HG03175 (cell line): ENCODE data around the gene DNAJC18.
"Not testable (repeated sequence)": the region's sequence is repeated elsewhere in the genome, so short reads cannot be mapped to it uniquely, and the experiment has no call there.

Source experiments
- ATAC-seq: cut with Tn5 transposase; IDR thresholded peaks from one replicate; pipeline ENCODE4 v1.9.1; 2021; ENCODE audit warnings: mild to moderate bottlenecking, moderate library complexity; ENCODE audit not compliant: unreplicated experiment

Gene DNAJC18

DNA sequence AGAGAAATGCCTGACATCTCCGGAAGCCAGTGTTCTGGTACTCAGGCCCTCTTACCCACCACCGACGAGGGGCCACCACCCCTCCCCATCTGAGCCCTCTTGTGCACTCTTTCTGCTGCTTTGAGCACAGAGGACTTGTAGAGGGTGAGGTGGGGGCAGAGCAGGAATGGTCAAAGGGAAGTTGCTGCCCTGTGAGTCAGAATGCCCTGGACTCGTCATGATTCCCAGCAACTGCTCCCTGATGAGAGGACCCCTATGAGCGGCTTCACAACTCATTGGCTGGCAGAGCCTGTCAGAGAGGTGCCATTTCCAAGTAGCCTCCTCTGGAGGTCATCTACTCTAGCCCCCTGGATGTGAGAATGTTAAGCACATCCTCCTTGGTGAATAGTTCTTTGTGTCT, 22.4 kb upstream of the DNAJC18 start:
- ATAC-seq: no peak

DNA sequence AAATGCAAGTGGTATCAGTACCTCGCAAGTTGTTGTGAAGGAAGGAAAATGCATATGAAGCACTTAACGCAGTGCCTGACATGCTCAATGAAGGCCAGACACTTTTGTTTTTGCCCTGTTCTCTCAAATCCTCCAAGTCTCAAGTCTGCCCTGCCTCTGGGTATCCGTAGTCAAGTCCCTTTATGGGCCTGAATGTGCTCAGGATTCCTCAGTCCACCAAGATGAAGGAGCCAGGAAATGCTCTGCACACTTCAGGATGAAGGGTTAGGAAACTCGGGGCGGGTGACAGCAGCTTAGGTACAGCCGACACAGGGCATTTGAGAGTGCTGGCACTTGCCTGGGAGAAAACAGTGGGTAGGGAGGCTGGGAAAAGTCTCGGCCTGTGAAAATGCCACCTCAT, 21.9 kb upstream of the DNAJC18 start:
- no peak for ATAC-seq

DNA sequence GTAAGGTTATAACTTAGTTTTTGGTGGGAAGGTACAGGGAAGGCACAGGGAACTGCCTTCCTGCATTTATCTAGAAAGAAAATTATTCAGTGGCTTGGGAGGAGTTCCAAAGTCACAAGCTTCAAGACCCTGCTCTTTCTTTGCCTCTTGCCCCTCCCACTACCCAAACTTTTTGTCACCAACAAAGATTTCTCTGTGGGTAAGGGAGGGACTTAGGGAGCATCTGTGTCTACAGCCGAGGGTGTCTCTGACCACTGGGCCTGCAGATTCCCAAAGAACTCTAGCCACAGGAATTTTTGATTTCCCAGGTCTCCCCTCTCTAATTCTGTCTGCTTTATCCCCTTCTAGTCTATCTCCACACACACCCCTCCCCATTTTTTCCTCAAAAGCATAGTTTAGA, 21.1 kb upstream of the DNAJC18 start:
- no peak for ATAC-seq

DNA sequence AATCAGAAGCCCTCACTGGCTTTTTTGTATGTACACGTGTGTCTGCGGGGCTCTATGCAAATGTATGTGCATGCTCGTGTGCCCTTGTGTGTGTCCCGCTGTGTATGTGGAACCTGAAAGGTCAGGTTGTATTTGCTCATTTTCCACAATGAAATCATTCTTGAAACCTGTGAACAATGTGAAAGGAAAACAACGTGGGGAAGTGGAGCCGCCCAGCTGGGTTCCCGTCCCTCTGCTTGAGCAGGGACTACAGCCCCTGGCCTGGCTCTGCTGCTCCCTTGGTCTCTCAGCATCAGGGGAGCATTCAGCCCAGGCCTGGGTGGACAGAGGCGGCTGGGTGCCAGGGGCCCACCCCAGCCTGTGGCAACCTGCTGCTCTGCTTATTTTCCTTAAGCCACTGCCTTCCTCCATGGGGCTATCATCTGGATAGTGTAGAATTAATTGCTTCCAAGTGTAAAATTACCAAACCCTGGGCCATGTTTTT, 20.2 kb upstream of the DNAJC18 start:
- ATAC-seq: peak; percentile 27

DNA sequence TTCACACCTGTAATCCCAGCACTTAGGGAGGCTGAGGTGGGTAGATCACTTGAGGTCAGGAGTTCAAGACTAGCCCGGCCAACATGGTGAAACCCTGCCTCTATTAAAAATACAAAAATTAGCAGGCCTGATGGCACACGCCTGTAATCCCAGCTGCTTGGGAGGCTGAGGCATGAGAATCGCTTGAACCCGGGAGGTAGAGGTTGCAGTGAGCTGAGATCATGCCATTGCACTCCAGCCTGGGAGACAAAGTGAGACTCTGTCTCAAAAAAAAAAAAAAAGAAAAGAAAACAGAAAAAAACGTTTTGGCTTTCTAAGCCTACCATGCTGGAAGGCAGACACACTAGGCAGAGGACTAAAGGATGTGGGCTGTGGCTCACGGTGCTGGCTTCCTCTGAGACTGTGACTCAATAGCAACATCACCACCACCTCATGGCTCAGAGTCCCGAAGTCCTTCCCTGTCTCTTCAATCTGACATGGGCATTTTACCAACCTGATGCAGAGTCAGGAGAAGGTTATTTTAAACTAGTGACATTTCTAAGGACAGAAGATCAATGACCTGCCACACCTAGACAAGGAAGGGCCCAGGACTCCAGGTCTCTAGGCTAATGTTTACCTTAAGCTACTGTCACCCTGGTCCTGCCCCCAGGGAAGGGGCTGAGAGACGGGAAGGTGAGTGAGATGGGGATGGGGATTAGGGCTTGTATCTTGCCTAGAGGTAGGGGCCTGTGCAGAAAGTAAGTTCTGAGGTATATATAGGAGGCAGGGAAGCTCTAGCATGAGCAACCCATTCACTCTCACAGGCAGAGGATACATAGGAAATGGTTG, 19.5 kb upstream of the DNAJC18 start:
- peak; percentile 75 for ATAC-seq

DNA sequence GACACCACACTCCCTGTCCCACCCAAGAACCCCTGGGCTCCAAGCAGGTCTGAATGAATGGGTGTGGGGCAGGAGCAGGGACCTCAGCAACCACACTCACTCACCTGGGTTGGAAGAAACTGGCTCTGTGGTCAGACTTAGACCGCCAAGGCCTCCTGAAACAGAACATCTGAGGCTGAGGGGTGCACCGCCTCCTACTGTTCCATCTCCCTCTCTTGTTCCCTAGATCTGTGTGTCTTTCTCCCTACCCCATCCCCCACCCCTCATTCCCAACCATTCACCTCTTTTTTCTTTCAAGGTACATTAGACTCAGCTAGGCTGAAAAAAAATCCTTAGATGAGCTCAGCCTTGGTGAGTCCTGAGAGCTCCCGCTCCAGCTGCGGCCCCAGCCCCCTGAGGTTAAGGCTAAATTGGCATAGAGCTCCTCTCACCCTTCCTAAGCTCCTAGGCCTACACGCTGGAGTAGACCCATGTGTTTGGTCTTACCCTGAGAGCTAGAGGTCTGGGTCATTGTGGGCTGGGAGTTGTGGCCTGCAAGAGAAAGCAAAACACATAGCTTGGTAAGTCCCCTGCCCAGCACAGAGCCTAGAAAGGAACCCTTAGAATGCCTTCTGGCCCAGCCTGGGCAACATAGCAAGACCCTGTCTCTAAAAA, 18.5 kb upstream of the DNAJC18 start:
- no peak for ATAC-seq

DNA sequence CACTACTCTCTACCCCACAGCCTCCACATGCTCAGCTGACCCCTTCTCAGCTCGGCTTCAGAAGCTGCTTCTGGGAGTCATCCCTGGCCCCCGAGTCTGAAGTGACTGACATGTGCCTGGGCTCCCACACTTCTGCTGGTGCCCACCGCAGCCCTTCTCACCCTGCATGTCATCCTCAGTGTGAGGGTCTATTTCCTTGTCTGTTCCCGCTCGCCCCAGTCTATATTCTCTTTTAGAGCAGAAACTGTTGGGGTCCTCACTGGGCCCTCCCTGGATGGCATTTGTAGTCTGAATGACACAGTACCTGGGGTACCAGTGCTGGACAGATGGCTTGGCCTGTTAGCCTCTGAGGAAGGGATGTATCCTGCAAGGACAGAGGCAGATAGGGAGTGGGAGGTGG, 17.9 kb upstream of the DNAJC18 start:
- ATAC-seq: no peak

DNA sequence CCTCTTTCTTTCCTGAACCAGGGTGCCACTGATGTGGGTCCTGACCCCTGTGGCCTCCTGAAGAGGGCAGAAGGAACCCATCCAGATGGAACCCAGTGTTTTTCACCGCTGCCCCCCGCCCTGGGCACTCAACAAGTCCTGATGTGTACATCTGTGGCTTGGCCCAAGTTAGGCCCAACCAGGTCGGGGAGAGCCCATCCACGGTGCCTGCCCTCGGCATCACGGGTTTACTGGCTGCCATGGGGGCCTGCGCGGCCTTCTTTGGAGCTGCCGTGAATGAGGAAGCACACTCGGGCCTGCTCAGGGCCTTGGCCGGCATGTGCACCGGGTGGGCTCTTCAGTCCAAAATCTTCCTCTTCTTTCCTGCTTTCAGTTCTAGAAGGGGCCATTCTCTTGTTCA, 17.5 kb upstream of the DNAJC18 start:
- no peak for ATAC-seq

DNA sequence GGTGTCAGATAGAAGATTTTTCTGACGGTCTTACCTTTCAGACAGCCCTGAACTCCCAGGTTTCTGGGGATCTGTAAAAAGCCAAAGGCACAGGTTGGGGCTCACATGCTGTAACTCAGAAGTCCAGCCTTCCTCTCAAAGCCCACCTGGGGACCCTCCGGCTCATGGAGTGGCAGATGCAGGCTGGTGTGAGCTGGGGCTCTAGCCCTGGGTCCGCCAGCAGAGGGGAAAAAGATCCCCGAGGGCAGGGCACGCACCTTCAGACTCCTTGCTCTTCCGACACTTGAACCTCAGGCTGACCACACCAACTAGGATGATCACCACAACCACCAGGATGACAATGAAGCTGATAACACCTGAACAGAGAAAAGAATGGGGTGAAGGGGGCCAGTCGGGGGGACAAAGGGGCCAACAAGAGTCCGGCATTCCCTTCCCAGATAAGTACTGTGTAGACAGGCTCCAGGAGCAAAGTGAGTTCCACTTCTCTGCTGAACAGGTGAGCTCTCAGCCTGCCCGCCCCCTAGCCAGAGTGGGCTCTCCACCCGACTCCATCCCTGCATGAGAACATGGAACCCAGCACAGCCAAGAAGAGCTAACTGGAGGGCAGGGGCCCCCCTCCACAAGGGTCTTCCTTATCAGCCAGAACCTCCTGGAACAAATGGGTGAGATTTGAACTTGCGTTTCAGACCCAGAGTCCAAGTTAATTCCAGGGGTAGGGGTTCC, 15.4 kb upstream of the DNAJC18 start:
- no peak for ATAC-seq

DNA sequence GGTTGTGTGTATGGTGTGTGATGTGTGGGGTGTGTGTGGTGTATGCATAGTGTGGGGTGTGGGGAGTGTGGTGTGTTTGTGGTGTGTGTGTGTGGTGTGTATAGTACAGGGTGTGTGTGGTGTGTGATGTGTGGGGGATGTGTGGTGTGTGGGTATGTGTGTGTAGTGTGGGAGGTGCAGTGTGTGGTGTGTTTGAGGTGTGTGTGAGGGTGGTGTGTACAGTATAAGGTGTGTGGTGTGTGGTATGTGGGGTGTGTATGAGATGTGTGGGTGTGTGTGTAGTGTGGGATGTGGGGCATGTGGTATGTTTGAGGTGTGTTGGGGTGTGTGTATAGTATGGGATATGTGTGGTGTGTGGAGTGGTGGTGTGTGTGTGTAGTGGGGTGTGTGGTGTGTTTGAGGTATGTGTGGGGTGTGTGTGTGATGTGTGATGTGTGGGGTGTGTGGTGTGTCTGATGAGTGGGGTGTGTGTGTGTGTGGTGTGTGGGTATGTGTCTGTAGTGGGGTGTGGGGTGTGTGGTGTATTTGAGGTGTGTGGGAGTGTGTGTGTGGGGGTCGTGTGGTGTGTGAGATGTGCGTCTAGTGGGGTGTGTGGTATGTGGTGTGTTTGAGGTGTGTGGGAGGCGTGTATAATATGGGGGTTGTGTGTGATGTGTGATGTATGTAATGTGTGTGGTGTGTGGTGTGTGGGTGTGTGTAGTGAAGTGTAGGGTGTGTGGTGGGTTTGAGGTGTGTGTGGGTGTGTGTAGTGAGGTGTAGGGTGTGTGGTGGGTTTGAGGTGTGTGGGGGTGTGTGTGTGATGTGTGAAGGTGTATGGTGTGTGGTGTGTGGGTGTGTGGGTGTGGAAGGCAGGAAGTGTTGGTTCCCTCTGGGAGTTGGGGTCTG, 14.6 kb upstream of the DNAJC18 start:
- no peak for ATAC-seq

DNA sequence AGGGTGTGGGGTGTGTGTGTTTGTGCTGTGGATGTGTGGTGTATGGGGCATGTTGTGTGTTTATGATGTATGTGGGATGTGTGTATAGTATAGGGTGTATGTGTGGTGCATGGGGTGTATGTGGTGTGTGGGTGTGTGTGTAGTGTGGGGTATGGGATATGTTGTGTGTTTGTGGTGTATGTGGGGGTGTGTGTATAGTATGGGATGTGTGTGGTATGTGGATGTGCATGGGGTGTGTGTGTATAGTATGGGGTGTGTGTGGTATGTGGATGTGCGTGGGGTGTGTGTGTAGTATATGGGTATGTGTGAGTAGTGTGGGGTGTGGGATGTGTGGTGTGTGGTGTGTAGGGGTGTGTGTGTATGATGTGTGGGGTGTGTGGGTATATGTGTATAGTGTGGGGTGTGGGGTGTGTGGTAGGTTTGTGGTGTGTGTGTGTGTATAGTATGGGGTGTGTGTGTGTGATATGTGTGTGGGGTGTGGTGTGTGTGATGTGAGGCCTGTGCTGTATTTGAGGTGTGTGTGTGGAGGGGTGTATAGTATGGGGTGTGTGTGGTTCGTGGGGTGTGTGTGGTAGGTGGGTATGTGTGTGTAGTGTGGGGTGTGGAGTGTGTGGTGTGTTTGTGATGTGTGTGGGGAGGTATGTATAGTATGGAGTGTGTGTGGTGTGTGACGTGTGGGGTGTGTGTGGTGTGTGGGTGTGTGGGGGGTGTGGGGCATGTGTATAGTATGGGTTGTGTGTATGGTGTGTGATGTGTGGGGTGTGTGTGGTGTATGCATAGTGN, 12.7 kb upstream of the DNAJC18 start:
- ATAC-seq: no peak

DNA sequence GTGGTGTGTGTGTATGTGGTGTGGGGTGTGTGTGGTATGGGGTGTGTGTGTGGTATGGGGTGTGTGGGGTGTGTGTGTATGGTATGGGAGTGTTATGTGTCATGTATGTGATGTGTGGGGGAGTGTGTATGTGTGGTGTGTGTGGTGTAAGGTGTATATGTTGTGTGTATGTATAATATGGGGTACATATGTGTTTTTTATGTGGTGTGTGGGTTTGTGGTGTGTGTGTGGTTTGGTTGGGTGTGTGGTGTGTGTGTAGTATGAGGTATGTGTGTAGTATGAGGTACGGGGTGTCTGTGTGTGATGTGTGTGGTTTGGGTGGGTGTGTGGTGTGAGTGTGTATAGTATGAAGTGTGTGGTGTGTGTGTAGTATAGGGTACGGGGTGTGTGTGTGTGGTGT, 11.9 kb upstream of the DNAJC18 start:
- ATAC-seq: no peak

DNA sequence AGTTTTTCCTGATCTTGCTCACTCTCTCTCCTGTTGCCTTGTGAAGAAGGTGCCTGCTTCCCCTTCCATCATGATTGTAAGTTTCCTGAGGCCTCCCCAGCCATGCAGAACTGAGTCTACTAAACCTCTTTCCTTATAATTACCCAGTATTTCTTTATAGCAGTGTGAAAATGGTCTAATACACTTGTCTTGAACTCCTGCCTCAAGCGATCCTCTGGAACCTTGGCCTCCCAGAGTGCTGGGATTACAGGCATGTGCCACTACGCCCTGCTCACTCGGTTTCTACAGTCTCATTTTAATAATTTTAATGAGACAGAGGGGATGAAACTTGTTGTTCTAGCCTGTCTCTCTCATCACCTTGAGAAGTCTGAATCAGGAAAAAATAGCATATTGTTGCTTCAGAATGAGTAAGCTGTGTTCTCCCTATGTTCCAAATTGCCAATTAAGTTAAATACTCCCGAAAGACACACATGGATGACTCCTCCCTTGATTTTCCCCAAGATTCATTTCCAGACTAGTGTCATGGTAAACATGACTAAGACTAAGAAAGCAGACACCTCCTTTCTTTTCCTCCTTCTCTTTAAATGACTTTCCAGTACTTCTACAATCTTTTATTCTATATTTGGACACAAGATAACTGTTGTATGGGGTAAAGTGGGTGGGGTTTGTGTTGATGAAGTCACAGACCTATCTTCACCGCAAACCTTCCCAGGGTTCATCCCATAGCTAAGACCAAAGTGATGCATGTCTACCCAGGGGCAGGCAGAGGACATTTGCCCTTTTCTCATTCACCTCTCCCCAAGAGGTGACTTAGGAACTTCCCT, 7.8 kb upstream of the DNAJC18 start:
- ATAC-seq: no peak

DNA sequence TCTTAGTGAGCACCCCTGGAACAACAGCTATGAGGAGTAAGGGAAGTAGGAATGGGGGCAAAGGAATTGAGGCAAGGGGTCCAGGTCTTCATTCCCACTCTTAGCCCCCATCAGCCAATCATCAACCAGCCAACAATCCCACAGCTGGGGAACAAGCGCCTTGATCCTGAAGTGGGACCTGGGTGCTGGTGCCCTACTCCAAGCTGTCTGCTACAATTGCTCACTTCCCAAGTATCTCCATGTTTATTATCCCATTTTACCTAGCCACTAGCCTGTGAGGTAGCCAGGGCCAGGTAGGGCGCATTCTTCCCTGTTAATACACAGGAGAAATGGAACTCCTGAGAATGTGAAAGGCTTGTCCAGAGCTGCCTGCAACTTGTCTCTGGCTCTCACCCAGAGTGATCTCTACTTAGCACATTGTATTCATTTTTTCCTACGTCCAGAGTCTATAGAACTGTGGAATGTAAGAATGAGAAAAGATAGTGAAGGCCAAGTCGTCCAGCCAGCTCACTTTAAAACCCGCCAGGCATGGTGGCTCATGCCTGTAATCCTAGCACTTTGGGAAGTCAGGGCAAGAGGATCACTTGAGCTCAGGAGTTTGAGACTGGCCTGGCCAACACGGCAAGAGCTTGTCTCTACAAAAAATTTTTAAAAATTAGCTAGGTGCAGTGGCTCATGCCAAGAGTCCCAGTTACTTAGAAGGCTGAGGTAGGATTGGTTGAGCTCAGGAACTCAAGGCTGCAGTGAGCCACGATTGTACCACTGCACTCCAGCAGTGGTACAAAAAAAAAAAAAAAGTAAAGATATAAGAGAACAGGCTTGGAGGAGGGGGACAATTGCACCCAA, 6.2 kb upstream of the DNAJC18 start:
- no peak for ATAC-seq

DNA sequence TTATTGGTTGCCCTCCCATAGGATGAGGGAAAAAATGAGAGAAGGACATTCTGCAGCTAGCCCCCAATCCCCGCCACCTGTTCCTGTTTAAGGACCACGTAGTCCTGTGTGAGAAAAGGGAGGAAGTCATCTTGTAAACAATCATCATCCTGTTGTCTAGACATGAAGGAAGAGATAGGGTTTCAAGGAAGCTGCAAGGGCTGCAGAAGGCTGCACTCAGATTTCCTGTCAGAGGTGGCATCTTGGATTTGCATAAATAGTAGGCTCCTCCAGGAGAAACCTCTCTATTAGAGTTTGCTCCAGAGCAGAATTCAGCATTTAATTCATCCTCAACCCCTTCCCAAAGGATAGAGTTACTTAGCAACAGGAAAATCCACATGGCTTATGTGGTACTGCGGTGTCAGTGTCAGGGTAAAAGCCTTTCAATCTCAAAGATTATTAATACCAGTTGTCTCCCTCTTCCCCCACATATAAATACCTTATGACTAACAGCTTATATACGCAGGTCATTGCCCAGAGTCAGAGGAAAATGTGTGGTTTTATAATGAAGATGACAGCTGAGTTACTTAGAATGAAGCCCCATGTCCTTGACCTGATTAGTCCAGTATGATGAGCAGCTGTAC, 4.6 kb upstream of the DNAJC18 start:
- no peak for ATAC-seq

DNA sequence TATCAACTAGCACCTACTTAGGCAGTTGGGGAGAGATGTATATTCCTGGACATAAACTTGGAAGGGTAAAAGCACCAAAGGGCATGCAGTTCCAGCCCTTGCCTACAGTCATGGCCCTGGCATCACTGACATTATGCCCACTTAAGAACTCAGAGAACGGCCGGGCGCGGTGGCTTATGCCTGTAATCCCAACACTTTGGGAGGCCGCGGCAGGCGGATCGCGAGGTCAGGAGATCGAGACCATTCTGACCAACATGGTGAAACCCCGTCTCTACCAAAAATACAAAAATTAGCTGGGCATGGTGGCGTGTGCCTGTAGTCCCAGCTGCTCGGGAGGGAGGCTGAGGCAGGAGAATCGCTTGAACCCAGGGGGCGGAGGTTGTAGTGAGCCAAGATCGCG, 1.1 kb upstream of the DNAJC18 start:
- ATAC-seq: not testable (repeated sequence)

DNA sequence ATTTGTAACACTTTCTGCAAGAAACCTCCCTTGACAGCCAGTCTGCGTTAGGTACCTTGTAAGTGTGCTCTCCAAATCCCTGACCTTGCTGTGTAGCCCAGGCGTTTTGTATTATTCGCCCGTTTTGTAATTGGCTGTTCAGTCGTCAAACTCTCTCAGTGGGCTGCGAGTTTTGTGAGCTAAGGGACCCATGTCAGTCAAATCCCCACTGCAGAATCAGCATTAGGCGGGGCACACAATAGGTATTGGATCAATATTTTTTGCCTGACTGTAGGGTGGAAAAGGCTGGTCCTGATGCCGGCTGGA, 665 bp downstream of the DNAJC18 start:
- ATAC-seq: no peak

DNA sequence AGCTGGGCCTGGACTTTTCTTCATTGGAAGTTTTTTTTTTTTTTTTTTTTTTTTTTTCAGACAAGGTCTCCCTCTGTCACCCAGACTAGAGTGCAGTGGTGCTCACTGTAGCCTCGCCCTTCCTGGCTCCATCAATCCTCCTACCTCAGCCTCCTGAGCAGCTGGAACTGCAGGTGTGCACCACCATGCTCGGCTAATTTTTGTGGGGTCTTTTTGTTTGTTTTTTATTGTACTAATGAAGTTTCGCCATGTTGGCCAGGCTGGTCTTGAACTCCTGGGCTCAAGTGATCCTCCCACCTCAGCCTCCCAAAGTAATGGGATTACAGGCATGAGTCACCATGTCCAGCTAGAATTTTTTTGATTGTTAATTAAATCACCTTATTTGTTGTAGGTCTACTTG, 3.6 kb downstream of the DNAJC18 start:
- ATAC-seq: no peak
